Spleen (tissue), 7 donors: Measurements from ENCODE around the gene CAPN9.

ENCODE experiments used
- CTCF ChIP-seq, 11 experiments: fragments of 200-600 bp in 7 of 11; fragments of 450-650 bp in 4 of 11; sonication (generic) in 4 of 11; IDR thresholded peaks in 8 of 11; conservative IDR thresholded peaks in 3 of 11; 1 replicate in 7 of 11; 2 replicates in 4 of 11; pipeline versions ENCODE4 v1.4.0 to v1.8.0; 2016 to 2021; ENCODE audit warnings: antibody characterized with exemption in 11 of 11, inconsistent platforms in 4 of 11, mild to moderate bottlenecking in 1 of 11
- POLR2A ChIP-seq, 3 donors: fragments of 450-650 bp; IDR thresholded peaks; one replicate each; pipeline ENCODE4 v1.5.1; 2017; ENCODE audit warnings: antibody characterized with exemption in 3 of 3, mild to moderate bottlenecking in 1 of 3
- donor health status: DM: no; HTN: no; CAD: no; lungs with moderate emphysema.
- donor health status: DM: no; HTN: no; CAD: no.
- donor health status: DM: no; HTN: no; CAD: no.

DNA sequence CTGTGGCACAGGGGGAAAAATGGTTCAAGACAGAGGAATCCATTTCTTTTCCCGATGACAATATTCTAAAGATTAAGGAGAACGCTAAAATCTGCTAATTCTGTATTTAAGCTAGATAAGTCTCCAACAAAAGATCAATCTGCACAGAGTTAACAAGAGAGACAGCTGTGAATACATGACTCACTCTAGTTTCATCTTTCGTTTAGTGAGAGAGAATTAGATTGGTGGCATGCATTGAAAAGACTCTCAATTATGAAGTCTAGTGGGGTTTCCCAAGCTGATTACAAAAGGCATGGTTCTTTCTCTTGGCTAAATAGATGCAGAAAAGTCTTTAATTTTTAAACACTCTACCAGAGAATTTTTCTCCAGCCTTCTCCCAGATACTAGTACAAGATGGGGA, 34.4 kb downstream of the CAPN9 start:
- TF ChIP-seq CTCF (IDR thresholded peaks at IDR 0.05 in 8 of 11, conservative IDR thresholded peaks at IDR 0.05 in 3 of 11), result no peak
- TF ChIP-seq POLR2A (IDR thresholded peaks at IDR 0.05), result no peak
